Fibroblast of skin of right quadriceps (primary cell): Measurements from ENCODE around the gene MTFR2.

Source experiments
- DNase-seq: peaks from one replicate; pipeline ENCODE4 v3.0.0-alpha.2; 2013

The MTFR2 gene

DNA sequence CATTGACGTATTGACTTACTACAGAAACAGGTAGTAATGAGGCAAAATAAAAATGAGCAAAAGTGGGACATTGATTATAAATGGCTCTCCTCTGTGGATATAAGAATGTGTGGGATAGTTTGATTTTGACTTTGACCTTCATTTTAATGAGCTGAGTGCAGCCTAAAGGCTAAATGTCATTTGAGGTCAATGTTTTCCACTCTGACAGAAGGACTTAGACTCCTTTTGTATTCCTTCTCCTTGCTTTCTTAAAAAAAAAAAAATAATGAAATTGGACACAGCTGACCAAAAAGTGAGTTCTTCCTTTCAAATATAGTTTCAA lies 68.6 kb downstream of the MTFR2 start:
- DNase-seq: no peak
